Measurements from ENCODE around the gene GPC5. TPM values are rescaled to one million over a fixed set of nuclear protein-coding genes. Genes with fewer than 3 reads are reported as not detected.

Gene GPC5
- total and polyA plus RNA-seq, 2 donors (not counting 3 experiments of a cell fraction or from before 2014, with no cell fraction given): 0.59 to 0.97 TPM

GRCh38 chr13:91802957-91803356 lies 404.5 kb downstream of the GPC5 start:
- Histone ChIP-seq H3K27me3 (ENCODE audit: control insufficient read depth in 2 of 2, insufficient read depth in 2 of 2, low read length in 2 of 2) (no peaks in the 10 kb centered on the region), H3K4me2 (ENCODE audit: insufficient read depth, low read length) (no peak overlapping the region), H2AFZ (ENCODE audit: low read depth, low read length) (no peak overlapping the region), H3K9me1 (replicated peaks; ENCODE audit: control insufficient read depth, extremely low read depth, insufficient read depth, low read length) (no peaks in the 10 kb centered on the region), H4K20me1 (replicated peaks; ENCODE audit: control insufficient read depth, extremely low read depth, insufficient read depth, low read length) (no peaks in the 10 kb centered on the region), H3K4me1 (ENCODE audit: control insufficient read depth, extremely low read depth, insufficient read depth, low read length) (no peaks in the 10 kb centered on the region), H3K9ac (replicated peaks; ENCODE audit: extremely low read depth, insufficient read depth, low read length) (no peak overlapping the region), H3K9me3 (replicated peaks; ENCODE audit: control insufficient read depth, insufficient read depth, low read length) (no peaks in the 10 kb centered on the region), H3K36me3 (ENCODE audit: control insufficient read depth in 2 of 2, extremely low read depth in 1 of 2, insufficient read depth in 2 of 2, low read length in 2 of 2) (no peaks in the 10 kb centered on the region), H3K79me2 (ENCODE audit: control insufficient read depth, insufficient read depth, low read length) (no peaks in the 10 kb centered on the region), H3K4me3 (replicated peaks in 1 of 3; ENCODE audit: insufficient read depth in 1 of 3, low read depth in 1 of 3, low read length in 3 of 3) (no peak overlapping the region), H3K27ac (ENCODE audit: insufficient read depth, low read depth, low read length) (no peak overlapping the region)
- TF ChIP-seq, protein P1, sequence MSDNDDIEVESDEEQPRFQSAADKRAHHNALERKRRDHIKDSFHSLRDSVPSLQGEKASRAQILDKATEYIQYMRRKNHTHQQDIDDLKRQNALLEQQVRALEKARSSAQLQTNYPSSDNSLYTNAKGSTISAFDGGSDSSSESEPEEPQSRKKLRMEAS (IDR thresholded peaks at IDR 0.05; ENCODE audit: insufficient read depth, insufficient read length): no peak
- no peak for TF ChIP-seq MYC (IDR thresholded peaks at IDR 0.05; ENCODE audit: low read depth, low read length)
- no peak for TF ChIP-seq GATA2 (IDR thresholded peaks at IDR 0.05; ENCODE audit: insufficient read depth, insufficient read length, low read depth, low read length)
- no peak for TF ChIP-seq EZH2 (IDR thresholded peaks at IDR 0.05; ENCODE audit: borderline replicate concordance, low read depth, low read length, severe bottlenecking)
- TF ChIP-seq, protein P2, sequence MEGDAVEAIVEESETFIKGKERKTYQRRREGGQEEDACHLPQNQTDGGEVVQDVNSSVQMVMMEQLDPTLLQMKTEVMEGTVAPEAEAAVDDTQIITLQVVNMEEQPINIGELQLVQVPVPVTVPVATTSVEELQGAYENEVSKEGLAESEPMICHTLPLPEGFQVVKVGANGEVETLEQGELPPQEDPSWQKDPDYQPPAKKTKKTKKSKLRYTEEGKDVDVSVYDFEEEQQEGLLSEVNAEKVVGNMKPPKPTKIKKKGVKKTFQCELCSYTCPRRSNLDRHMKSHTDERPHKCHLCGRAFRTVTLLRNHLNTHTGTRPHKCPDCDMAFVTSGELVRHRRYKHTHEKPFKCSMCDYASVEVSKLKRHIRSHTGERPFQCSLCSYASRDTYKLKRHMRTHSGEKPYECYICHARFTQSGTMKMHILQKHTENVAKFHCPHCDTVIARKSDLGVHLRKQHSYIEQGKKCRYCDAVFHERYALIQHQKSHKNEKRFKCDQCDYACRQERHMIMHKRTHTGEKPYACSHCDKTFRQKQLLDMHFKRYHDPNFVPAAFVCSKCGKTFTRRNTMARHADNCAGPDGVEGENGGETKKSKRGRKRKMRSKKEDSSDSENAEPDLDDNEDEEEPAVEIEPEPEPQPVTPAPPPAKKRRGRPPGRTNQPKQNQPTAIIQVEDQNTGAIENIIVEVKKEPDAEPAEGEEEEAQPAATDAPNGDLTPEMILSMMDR (IDR thresholded peaks at IDR 0.05; ENCODE audit: extremely low read depth in 1 of 2, insufficient read depth in 1 of 2, low read depth in 1 of 2, low read length in 2 of 2): no peak
- POLR2A ChIA-PET: no interaction called here
- CTCF ChIA-PET: no interaction called here
- FAIRE-seq: no peak
- intact Hi-C loops (cut with micrococcal nuclease): no loop called here
- DNase-seq (ENCODE audit: low read depth, low spot score): no peak
- dilution Hi-C loops (cut with MboI; ENCODE audit: extremely low pct_ligation_motif_present, low sequenced_read_pairs): no loop called here
- BruUV-seq (replicated peaks): no TSS peak

DNA sequence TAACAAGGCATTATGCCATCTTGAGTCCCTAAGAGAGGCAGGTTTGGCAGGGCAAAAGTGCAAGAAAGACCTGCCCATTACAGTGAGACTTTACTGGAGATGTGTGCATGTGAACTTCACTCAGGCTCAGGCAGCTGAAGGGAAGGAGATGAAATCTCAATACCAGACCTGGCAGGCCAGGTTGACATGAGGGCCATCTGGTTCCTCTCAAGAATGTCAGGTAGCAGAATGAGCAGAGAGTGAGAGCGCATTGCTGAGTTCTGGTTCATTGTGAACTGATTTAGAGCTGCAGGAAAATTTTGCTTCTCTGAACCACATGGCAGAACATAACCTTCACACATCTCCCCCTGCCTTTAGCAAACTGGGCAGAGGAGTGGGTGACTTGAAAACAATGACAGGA lies 406.3 kb downstream of the GPC5 start:
- intact Hi-C loops (cut with micrococcal nuclease): no loop called here
- no peak overlapping the region for H3K27ac ChIP-seq (ENCODE audit: insufficient read depth, low read depth, low read length)
- CTCF ChIA-PET: no interaction called here
- no peak overlapping the region for H3K4me3 ChIP-seq (replicated peaks in 1 of 3; ENCODE audit: insufficient read depth in 1 of 3, low read depth in 1 of 3, low read length in 3 of 3)
- H3K4me2 ChIP-seq (ENCODE audit: insufficient read depth, low read length): no peak overlapping the region
- dilution Hi-C loops (cut with MboI; ENCODE audit: extremely low pct_ligation_motif_present, low sequenced_read_pairs): no loop called here
- no peaks in the 10 kb centered on the region for H3K4me1 ChIP-seq (ENCODE audit: control insufficient read depth, extremely low read depth, insufficient read depth, low read length)
- H2AFZ ChIP-seq (ENCODE audit: low read depth, low read length): no peak overlapping the region
- no peak overlapping the region for H3K9ac ChIP-seq (replicated peaks; ENCODE audit: extremely low read depth, insufficient read depth, low read length)
- no peaks in the 10 kb centered on the region for H3K9me1 ChIP-seq (replicated peaks; ENCODE audit: control insufficient read depth, extremely low read depth, insufficient read depth, low read length)
- no TSS peak for BruUV-seq (replicated peaks)
- H3K27me3 ChIP-seq (ENCODE audit: control insufficient read depth in 2 of 2, insufficient read depth in 2 of 2, low read length in 2 of 2): no peaks in the 10 kb centered on the region
- no peaks in the 10 kb centered on the region for H3K9me3 ChIP-seq (replicated peaks; ENCODE audit: control insufficient read depth, insufficient read depth, low read length)
- POLR2A ChIA-PET: no interaction called here
- no peak for DNase-seq (ENCODE audit: low read depth, low spot score)
- no peak for FAIRE-seq
- no peak for TF ChIP-seq MYC (IDR thresholded peaks at IDR 0.05; ENCODE audit: low read depth, low read length)
- TF ChIP-seq, protein P2 (IDR thresholded peaks at IDR 0.05; ENCODE audit: extremely low read depth in 1 of 2, insufficient read depth in 1 of 2, low read depth in 1 of 2, low read length in 2 of 2): no peak
- TF ChIP-seq POLR2AphosphoS5 (IDR thresholded peaks at IDR 0.05; ENCODE audit: insufficient read depth, low read depth, low read length): no peak
- no peak for TF ChIP-seq POLR2A (IDR thresholded peaks at IDR 0.05; ENCODE audit: low read depth, low read length)
- no peak for TF ChIP-seq GATA2 (IDR thresholded peaks at IDR 0.05; ENCODE audit: insufficient read depth, insufficient read length, low read depth, low read length)
- no peak for TF ChIP-seq JUN (IDR thresholded peaks at IDR 0.05; ENCODE audit: borderline replicate concordance, insufficient read depth, insufficient read length, low read depth)
- TF ChIP-seq FOS (IDR thresholded peaks at IDR 0.05; ENCODE audit: borderline replicate concordance, insufficient read depth, low read length): no peak
- H3K36me3 ChIP-seq (ENCODE audit: control insufficient read depth in 2 of 2, extremely low read depth in 1 of 2, insufficient read depth in 2 of 2, low read length in 2 of 2): no peaks in the 10 kb centered on the region
- H4K20me1 ChIP-seq (replicated peaks; ENCODE audit: control insufficient read depth, extremely low read depth, insufficient read depth, low read length): no peaks in the 10 kb centered on the region
- no peaks in the 10 kb centered on the region for H3K79me2 ChIP-seq (ENCODE audit: control insufficient read depth, insufficient read depth, low read length)

All from endothelial cell of umbilical vein (primary cell).